K562 (cell line): ENCODE measurements around the gene PARP1. TPM values are rescaled to one million over a fixed set of nuclear protein-coding genes. Genes with fewer than 3 reads are reported as not detected.

Experiments
- ATF3 ChIP-seq, 2 experiments: fragments of 450-650 bp in 1 of 2; sonication (generic) in 1 of 2; formaldehyde crosslinking in 1 of 2; IDR thresholded peaks in 1 of 2; conservative IDR thresholded peaks in 1 of 2; 2 replicates each; pipeline versions ENCODE4 v1.6.1 to v1.8.1; 2016 to 2023; ENCODE audit warnings: mild to moderate bottlenecking in 2 of 2, moderate library complexity in 2 of 2, inconsistent platforms in 1 of 2, missing genetic modification reagents in 1 of 2
- CC2D1A ChIP-seq: fragments of 450-650 bp; IDR thresholded peaks from 2 replicates; pipeline ENCODE4 v1.6.1; 2017; ENCODE audit warnings: mild to moderate bottlenecking
- CTBP1 ChIP-seq: fragments of 450-650 bp; IDR thresholded peaks from 2 replicates; pipeline ENCODE4 v1.6.1; 2016; ENCODE audit warnings: borderline replicate concordance
- EP300 ChIP-seq: IDR thresholded peaks from 2 replicates; pipeline ENCODE4 v1.6.1; 2012; ENCODE audit warnings: low read length, improper control_type of control experiment
- HOXB6 ChIP-seq: fragments of 250-450 bp; sonication (Bioruptor Pico); IDR thresholded peaks from 2 replicates; pipeline ENCODE4 v1.5.1; 2022; ENCODE audit warnings: mild to moderate bottlenecking, borderline replicate concordance
- MGA ChIP-seq: fragments of 450-650 bp; IDR thresholded peaks from 2 replicates; pipeline ENCODE4 v1.6.1; 2016; ENCODE audit warnings: mild to moderate bottlenecking, moderate library complexity
- NCOA6 ChIP-seq: fragments of 450-650 bp; IDR thresholded peaks from 2 replicates; pipeline ENCODE4 v1.6.1; 2017; ENCODE audit warnings: mild to moderate bottlenecking
- RERE ChIP-seq: sonication (generic); formaldehyde crosslinking; IDR thresholded peaks from 2 replicates; pipeline ENCODE4 v1.8.0; 2023; ENCODE audit warnings: missing genetic modification reagents, mild to moderate bottlenecking, borderline replicate concordance
- ZEB2 ChIP-seq: fragments of 450-650 bp; IDR thresholded peaks from 2 replicates; pipeline ENCODE4 v1.6.1; 2016
- polyA plus RNA-seq, 8 experiments: library from polyadenylated mRNA; depleted of rRNA in 4 of 8; stranded (reverse) in 5 of 8; unstranded in 3 of 8; fragments of >200 nt; fragmentation: Nextera tagmentation in 2 of 8; fragmentation: Illumina TruSeq in 1 of 8; extraction: Ambion mirVana in 2 of 8; extraction: Trizol in 1 of 8; gene quantifications; 2 replicates each; pipeline versions ENCODE4 v1.2.1 to v1.2.3, GENCODE V29; 2011 to 2014; ENCODE audit warnings: inconsistent platforms in 1 of 8, missing spikeins in 1 of 8
- total RNA-seq, 7 experiments: library from RNA; depleted of rRNA in 6 of 7; stranded (reverse); fragments of >200 nt in 6 of 7; fragmentation: Illumina TruSeq in 2 of 7; extraction: Trizol in 2 of 7; gene quantifications; 2 replicates each; pipeline versions ENCODE4 v1.2.1 to v1.2.3, GENCODE V29; 2011 to 2021; ENCODE audit warnings: low replicate concordance in 1 of 7

Gene PARP1
- total and polyA plus RNA-seq, 9 of the 15 experiments (the other 6 are each of a cell fraction or from before 2014, with no cell fraction given) = 121 to 306 (median 250) TPM

GRCh38 chr1:226349801-226350518 is 57.9 kb downstream of the PARP1 start (continued):
- TF ChIP-seq MGA = peak; percentile 68
- 0 out of 2 replicates have a peak, but pooled peaks have one; percentile 34 for TF ChIP-seq EP300
- no peak for TF ChIP-seq NCOA6
- TF ChIP-seq ZEB2 = peak; percentile 90
- TF ChIP-seq RERE (CRISPR knock-in tag) = no peak
- 0 out of 2 replicates have a peak, but pooled peaks have one; percentile 19 for TF ChIP-seq CC2D1A
- TF ChIP-seq CTBP1 = peak; percentile 76; the same call in 1 of the 2 replicates
- no peak for TF ChIP-seq ATF3 (IDR thresholded peaks at IDR 0.05)
- peak; percentile 48; the same call in 1 of the 2 replicates for TF ChIP-seq ATF3 (CRISPR knock-in tag; conservative IDR thresholded peaks at IDR 0.05)
- TF ChIP-seq HOXB6 = no peak
